Anterior cingulate cortex (tissue), 58 donors: Measurements from ENCODE around the gene IQCH.

Source experiments
- DNase-seq, 58 donors: peaks; one replicate each; lab custom pipeline; 2025; lab: John Stamatoyannopoulos, UW

Gene IQCH

GRCh38 chr15:67296188-67296587 lies 41.6 kb downstream of the IQCH start:
- no peak for DNase-seq

GRCh38 chr15:67296684-67297083 lies 42.1 kb downstream of the IQCH start:
- DNase-seq: no peak

GRCh38 chr15:67300266-67301025 lies 45.9 kb downstream of the IQCH start:
- DNase-seq: no peak

- no peak for DNase-seq
Measured at GRCh38 chr15:67303490-67304363, 49.1 kb downstream of the IQCH start.

- no peak for DNase-seq
Measured at GRCh38 chr15:67304778-67305177, 50.2 kb downstream of the IQCH start.

- no peak for DNase-seq
Measured at GRCh38 chr15:67305506-67305905, 50.9 kb downstream of the IQCH start.

- DNase-seq: no peak
Measured at GRCh38 chr15:67307156-67307555, 52.6 kb downstream of the IQCH start.

GRCh38 chr15:67307889-67308597 lies 53.5 kb downstream of the IQCH start:
- DNase-seq: no peak

GRCh38 chr15:67311731-67312130 lies 57.1 kb downstream of the IQCH start:
- DNase-seq: no peak

- no peak for DNase-seq
Measured at GRCh38 chr15:67319961-67320360, 65.4 kb downstream of the IQCH start.

- no peak for DNase-seq
Measured at GRCh38 chr15:67321352-67321751, 66.8 kb downstream of the IQCH start.

- no peak for DNase-seq
Measured at GRCh38 chr15:67322481-67322880, 67.9 kb downstream of the IQCH start.

GRCh38 chr15:67327312-67327711 lies 72.7 kb downstream of the IQCH start:
- DNase-seq: no peak

GRCh38 chr15:67327737-67328136 lies 73.2 kb downstream of the IQCH start:
- DNase-seq: no peak

GRCh38 chr15:67329984-67330733 lies 75.6 kb downstream of the IQCH start:
- DNase-seq: no peak

GRCh38 chr15:67331676-67332075 lies 77.1 kb downstream of the IQCH start:
- no peak for DNase-seq

- no peak for DNase-seq
Measured at GRCh38 chr15:67335026-67335425, 80.4 kb downstream of the IQCH start.

GRCh38 chr15:67335534-67336222 lies 81.1 kb downstream of the IQCH start:
- DNase-seq: no peak

GRCh38 chr15:67340630-67341029 lies 86.0 kb downstream of the IQCH start:
- DNase-seq: no peak

- DNase-seq: no peak
Measured at GRCh38 chr15:67341539-67341938, 87.0 kb downstream of the IQCH start.
